ENCODE data around the gene PRDX2.

The PRDX2 gene

DNA sequence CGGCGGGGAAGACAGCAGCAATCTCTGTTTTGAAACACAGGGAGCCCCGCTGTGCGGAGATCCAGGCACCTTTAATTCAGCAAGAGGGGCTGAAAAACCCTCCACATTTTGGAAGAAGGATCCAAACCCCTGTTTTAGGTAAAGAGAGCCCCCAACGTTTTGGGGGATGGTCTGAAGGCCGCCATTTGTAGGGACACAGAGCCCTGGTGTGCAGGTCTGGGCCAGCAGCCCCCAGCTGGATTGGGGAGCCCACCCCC lies 22.8 kb downstream of the PRDX2 start:
- DNase-seq = peak; percentile 61

DNA sequence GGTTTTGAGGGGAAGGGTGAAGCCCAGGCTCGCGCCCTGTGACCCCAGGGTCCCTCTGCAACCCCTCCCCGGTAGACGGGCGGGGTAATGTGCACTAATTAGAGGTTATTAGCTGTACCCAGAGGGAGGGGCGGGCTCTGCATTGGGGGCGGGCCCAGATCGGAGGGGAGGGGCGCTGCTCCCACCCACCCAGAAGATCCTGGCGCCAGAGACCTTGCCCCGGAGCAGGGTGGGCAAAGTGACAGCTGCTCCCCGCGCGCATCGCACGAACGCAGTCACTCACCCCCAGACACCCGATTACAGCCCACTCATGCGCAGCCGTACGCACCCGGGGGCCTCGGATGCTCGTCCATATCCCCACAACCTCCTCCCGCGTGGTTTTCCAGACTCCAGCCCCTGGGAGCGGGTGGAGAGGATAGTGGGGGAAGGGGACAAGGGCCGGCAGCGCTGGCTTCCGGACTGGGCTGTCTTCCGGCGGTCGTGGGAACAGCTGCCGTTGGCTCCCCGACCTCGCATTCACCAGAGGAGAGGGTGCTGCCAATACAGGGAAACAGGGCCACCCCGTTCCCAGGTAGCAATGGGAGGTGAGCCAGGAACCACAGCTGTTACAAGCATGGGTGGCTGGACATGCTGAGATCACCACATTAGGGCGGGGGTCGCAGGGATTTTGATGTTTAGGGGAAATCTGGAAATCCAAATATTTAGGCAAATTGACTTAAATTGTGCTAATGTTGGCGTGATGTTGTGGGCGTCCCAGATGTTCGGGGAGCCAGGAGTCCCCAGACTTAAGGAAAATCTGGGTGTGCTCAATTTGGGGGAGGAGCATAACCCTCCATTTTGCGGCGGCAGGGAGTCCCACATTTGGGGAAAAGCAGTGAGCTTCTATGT lies 23.3 kb downstream of the PRDX2 start:
- DNase-seq = peak; percentile 90

DNA sequence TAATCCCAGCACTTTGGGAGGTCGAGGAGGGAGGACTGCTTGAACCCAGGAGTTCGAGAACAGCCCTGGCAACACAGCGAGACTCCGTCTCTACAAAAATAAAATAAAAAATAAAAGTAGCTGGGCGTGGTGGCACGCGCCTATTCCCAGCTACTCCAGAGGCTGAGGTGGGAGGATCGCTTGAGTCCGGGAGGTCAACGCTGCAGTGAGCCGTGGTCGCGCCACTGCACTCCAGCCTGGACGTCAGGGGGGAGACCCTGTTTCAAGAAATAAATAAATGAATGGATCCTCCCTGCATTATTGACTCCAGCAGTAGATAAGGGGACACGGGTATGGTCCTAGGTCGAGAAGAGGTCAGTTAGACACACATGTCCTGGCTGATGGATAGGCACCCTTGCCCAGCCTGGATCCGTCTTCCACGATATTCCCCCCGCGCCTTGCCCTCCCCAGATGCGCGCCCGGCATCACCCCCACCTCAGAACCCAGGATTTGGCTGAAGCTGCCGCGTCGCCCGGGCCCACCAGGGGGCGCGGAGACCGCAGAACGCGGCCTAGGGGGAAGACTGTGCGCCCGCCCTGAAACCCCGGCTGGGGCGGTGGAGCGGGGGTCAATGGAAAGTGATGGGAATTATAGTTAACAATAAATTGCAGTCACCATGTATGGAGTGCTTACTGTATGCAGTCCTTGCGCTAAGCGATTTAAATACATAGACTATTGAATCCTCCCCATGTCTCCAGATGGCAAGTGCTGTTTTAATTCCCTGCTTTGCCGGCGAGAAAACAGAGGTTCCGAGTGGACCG lies 24.2 kb downstream of the PRDX2 start:
- DNase-seq = peak; percentile 86

DNA sequence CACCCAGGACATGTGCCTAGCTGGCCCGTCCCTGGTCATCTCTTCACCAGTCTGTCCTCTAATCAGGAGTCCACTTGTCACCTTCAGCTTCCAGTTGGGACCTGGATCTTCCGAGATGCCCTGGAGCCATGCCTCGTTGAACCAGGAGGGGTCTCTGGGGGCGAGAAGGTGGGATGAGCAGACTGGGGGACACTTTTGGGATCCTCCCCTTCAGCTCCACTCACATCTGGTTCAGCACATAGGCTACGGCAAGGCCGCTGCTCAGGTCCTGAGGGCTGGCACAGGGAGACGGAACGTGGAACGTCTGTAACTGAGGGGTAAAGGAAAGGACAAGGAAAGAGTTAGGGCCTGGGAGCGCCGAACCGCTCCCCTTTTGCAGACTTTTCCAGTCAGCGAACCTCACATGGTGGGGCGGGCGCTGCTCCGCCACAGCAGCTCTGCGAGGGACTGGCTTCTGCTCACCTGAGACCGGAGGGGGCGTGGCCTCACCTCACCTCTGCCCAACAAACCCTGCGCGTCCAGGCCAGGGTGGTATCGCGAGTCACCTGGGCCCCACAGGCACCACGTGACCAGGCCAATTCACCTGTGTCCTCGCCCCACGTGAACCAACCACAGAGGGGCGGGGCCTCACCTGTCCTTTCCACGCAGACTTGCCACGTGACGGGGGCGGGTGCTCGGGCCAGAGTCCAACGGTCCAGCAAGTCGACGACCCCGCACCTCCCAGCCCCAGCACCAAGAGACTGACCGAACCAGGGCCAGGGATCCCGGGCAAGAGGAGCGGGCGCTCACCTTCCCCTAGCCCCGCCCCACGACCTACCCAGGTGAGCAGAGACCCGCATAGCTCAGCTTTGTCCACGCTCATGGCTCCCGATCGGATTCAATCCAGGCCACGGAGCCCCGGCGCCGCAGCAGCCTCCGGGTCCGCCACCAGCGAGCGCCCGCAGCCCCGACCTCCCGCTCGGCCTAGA lies 26.7 kb downstream of the PRDX2 start, which contains the start of gene HOOK2:
TSS of gene HOOK2 (minus strand) at position 965 of the 968 bp plus-strand sequence. CDS start at position 862, 103 bp downstream.
- peak; percentile 93 for DNase-seq

DNA sequence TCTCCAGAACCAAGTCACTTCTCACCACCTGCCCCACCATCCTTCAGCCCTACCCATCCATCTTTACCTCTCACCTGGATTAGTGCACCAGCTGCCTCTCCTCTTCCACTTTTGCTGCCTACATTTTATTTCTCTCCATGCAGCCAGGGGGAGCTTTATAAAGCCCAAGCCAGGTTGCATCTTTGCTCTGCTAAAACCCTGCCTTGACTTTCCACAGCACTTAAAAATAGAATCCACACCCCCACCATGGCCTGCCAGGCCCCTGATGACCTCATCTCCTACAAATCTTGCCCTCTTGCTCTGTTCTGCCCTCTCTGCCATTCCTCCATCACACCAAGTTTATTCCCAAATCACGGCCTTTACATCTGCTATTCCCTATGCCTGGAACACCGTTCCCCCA lies 28.0 kb downstream of the PRDX2 start:
- DNase-seq = no peak

DNA sequence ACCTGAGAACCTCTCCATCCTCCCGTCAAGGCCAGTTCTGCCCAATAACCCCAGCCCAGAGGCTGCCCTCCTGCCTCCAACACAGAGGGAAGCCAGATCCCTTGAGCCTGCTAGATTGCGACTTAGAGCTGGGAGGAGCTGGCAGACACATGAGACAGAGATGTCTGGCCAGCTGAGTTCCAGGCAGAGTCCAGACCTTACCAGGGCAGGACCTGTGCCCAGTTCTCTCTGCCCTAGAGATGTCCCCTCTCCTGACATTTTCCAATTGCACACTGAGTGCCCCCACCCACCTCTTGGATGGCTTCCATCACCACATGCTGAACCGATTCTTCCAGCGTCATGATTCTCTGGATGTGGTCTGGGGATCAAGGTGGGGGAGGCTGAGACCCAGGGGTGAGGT lies 29.3 kb downstream of the PRDX2 start:
- DNase-seq = no peak

DNA sequence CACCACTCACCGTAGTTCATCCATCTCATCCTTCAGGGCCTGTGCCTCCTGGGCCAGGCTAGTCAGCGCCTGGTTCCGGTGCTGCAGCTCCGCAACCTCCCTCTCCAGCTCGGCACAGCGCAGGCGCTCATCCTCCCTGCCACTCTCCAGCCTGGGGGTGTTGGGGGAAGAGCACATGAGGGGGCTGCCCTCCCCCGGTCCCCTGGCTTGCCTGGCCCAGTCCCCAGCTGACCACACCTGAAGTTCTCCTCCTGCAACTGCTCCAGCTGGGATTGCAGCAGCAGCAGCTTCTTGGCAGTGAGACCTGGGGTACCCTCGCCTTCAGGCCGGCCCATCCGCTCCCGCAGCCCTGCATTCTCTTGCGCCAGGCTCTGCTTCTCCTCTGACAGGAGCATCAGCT lies 30.7 kb downstream of the PRDX2 start:
- DNase-seq = no peak

DNA sequence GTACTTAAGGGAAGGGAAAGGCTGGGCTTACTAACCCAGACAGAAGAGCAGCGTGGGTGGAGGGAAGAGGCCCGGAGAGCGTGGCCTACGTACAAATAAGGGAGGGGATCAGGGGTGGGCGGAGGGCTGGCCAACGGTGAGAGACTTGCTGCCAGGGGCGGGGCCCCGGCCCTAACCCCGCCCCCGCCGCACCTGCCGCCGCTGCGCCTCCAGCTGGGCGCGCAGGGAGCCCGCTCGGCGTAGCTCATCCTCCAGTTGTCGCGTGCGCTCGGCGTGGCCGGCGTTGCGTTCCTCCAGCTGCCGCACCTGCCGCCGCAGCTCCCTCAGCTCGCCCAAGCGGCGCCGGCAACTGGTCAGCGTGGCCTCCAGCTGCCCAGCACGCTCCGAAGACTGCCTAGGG lies 31.9 kb downstream of the PRDX2 start:
- DNase-seq = no peak

DNA sequence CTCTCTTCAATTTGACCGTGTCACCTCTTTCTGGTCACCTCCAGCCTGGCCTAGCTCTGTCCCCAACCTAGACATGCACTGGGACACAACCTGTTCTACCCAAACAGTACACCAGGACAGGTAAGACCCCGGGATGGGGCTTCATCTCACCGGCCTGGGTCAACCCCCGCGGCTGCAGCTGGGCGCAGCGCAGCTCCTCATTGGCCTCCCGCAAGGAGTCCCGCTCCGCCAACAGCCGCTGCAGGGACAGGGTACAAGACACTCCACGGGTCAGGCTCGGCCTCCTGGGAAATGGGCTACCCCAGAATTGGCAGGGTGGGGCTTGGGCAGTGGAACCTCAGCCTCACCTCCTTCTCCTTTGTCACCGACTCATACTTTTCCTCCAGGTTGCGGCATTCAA lies 33.9 kb downstream of the PRDX2 start:
- no peak for DNase-seq

DNA sequence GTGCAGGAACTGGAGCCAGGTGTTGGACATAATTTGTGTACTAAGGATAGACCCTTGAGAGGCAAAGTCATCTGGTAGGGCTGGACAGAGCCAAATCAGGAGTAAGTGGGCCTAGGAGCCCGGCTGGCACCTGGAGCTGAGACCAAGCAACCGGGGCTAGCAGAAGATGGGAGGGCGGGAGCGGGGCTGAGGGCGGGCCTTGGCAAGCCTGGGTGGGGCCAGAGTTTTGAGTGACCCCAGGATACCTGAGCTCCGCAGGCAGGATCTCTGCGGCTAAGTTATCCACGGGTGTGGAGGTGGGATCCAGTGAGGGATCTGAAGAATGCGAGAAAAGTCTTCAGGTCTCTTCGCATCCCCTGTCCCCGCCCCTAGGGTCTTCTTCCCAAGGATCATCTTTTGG lies 34.5 kb downstream of the PRDX2 start:
- no peak for DNase-seq

DNA sequence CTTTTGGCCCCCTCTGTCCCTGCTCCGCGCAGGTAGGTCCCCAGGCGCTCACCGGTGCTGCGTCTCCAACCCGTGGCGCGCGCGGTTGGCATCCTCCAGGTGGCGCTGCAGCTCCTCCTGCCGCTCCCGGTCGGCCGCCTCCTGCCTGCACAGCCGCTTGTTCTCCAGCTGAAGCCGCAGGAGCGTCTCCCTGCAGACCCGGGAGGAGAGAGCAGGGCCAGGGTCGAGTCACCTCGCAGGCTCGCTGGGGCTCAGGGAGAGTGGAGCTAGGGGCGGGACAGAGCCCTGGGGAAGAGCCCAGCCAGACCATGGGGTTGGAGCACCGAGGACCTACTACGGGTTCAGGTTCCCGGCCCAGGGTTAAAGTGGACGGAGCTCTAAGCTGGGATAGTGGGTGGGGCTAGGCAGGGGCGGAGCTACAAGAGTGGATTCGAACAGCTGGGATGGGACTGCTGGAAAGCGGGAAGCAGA lies 35.5 kb downstream of the PRDX2 start:
- no peak for DNase-seq

DNA sequence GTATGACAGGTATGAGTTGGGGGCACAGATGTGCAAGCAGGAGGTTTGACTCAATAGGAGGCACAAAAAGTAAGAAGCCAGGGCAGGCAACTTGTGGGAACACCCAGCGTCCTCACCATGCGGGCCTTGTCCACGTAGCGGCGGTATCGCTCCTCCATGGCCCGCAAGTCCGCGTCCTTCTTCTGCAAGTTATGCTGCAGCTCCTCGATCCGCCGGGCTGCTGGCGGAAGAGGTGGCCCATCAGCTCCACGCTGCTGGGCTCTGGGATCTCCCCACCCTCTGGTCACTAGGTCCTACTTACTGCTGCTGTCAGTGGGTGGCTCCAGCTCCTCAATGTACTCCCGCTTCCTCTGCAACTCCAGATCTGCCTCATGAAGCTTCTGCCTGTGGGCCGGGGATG lies 36.9 kb downstream of the PRDX2 start:
- no peak for DNase-seq

DNA sequence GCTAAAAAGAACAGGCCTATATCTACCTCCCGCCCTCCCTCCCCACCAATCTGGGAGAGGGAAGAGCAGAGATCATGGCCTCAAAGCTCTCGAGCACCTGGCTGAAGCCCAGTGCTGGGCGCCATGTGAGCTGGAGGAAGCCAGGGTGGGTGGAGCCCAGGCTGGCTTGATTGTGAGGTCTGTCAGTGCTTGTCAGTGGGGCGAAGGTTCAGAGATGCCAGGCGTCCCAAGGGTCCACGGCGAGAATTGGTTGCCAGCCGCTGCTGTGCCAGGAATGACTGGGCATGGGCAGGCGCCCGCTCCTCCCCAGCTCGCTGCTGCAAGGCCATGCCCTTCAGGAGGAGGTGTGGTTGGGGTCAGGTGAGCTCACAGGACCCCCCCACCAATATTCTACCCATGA lies 38.5 kb downstream of the PRDX2 start:
- no peak for DNase-seq

DNA sequence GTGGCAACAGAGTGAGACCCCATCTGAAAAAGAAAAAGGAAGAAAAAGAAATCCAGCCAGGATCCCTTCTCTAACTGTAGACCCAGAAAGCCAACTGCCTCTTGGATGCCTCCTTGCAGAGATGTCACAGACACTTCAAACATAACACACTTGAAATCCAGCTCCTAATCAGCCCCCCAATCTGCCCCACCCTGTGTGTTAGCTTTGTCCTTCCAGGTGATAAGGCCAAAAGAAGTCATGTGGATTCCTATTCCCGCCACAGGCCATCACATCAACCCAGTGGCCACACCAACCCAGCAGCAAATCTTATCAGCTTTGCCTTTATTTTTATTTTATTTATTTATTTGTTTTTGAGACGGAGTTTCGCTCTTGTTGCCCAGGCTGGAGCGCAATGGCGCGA lies 41.9 kb downstream of the PRDX2 start:
- DNase-seq = no peak

DNA sequence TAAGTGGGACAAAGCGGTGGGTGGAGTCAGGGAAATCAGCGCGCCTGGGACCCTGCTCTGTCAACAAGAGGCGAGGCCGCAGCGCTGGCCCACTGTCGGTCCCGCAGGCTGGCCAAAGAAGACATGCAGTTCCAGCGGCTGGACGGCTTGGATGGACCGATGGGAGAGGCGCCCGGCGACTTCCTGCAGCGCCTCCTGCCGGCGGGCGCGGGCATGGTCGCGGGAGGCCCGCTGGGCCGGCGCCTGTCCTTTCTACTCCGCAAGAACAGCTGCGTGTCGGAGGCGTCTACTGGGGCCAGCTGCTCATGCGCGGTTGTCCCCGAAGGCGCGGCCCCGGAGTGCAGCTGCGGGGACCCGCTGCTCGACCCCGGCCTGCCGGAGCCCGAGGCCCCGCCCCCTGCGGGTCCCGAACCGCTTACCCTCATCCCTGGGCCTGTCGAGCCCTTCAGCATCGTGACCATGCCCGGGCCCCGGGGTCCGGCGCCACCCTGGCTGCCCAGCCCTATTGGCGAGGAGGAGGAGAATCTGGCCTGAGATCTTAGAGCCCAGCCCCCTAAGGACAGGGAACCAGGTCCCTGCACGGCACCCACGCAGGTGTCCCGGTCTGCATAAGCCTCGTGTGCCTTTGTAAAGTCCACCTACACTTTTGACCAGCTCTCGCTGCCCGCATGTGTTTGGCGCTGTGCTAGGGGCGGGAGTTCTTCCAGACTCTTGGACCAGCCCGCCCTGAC lies 43.9 kb downstream of the PRDX2 start:
- peak; percentile 76 for DNase-seq

DNA sequence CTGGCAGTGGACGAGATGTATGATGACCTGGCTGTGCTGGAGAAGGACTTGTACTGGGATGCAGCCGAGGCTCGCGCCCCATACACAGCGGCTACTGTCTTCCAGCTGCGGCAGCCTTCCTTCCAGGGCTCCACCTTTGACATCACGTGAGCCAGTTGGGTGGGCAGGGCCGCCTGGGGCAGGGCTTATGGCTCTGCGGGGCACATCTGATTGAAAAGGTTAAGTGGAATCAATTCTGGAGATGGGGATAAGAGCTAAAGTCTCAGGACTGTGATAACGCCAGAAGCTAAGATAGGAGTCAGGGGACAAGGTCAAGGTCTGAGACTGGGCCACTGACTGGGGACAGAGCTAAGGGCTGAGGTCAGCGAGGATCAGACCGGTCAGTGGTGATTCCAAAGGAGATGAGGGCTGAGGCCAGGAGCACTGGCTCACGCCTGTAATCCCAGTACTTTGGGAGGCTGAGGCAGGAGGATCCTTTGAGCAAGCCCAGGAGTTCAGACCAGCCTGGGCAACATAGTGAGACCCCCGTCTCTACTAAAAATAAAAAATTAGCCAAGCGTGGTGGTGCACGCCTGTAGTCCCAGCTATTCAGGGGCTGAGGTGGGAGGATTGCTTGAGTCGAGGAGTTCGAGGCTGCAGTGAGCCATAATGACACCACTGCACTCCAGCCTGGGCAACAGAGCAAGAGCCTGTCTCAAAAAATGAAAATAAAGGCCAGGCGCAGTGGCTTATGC lies 45.3 kb downstream of the PRDX2 start:
- no peak for DNase-seq

DNA sequence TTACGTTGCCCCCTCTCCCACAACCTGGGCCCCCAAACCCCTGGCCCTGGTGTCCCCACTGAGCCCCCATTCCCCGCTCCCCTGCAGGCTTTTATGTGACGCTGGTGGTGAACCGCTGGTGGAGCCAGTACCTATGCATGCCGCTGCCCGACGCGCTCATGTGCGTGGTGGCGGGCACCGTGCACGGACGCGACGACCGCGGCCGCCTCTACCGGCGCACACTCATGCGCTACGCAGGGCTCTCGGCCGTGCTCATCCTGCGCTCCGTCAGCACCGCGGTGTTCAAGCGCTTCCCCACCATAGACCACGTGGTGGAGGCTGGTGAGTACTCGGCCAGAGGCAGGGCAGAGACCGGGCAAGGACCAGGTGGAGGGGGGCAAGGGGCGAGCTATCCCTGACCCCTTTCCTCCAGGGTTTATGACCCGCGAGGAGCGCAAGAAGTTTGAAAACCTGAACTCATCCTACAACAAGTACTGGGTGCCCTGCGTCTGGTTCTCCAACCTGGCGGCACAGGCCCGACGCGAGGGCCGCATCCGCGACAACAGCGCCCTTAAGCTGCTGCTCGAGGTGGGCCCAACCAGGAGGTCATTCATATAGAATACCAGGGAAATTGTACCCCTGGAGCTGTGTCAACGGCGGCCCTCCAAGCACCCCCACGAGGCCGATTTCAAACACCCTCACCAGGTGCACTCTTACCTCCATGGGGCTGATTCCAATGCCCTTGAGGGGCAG lies 47.0 kb downstream of the PRDX2 start:
- DNase-seq = no peak

DNA sequence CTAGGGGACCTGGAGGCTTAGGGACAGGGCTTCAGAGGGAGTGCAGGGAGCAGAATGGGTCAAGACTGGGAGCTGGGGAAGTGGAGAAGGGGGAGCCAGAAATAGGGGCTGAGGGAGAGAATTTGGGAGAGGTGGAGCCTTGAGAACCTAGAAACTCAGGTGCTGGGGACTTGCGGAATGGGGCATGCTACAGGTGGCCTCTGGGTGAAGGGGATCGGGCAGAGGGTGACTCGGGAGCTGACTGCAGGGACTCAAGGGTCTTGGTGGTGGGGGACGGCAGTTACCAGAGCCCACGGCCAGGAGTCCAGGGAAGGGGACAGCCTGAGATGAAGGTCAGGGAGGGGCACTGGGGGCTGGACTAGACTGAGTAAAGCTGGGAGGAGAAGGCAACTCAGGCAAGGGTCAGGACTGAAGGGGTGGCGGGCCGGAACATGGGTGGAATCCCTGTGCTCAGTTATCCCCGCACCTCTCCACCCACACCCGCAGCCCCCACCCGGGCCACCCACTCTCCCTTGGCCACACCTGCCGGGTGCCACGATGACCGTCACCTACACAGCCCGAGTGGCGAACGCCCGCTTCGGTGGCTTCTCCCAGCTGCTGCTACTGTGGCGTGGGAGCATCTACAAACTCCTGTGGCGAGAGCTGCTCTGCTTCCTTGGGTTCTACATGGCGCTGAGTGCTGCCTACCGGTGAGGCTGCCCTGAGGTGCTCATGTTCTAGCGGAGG lies 49.4 kb downstream of the PRDX2 start:
- no peak for DNase-seq

DNA sequence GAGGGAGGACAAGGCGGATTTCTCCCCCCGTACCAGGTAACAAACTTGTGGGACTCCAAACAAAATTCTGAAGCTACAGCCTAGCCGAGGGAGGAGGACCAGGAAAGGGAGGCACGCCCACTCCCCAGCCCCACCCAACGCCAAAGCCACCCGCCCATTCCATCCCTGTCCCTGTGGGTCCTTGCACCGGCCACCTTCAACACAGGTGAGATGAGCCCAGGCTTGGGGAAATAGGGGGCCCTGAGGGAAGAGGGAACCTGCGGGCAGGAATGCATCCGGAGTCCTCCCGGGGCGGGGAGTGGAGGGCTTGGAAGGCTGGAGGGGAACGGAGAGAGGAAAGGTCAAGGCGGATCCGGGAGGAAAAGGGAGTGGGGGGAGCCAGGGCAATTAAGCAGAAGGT lies 50.0 kb downstream of the PRDX2 start, which contains the start of gene BEST2:
TSS of gene BEST2 (plus strand) at position 157 of the 400 bp plus-strand sequence. CDS start 802 bp downstream, outside the sequence.
- no peak for DNase-seq

DNA sequence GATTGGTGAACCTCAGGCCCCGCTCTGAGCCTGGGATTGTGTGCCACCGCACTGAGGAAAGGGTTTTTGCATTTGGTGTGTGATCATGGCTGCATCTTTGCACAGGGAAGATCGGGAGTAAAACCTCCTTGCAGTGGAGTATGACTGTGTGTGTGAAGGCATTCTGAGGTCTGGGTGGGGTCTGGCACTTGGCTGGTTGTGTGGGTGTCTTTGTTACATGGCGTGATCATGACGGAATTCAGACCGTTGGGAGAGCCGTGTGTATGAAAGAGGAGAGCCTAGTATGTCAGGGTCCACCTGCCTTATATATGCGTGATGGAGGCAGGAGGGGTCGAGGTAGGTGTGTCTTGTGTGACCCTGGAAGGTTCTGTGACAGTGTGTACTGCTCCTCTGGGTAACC lies 50.7 kb downstream of the PRDX2 start:
- no peak for DNase-seq
